Measurements from ENCODE around the gene GAGE12G. TPM values are rescaled to one million over a fixed set of nuclear protein-coding genes. Genes with fewer than 3 reads are reported as not detected.
"Not testable (repeated sequence)": the region's sequence is repeated elsewhere in the genome, so short reads cannot be mapped to it uniquely, and the experiment has no call there.

The GAGE12G gene
- polyA plus RNA-seq: not detected in 2 replicates
- not detected in 2 replicates for polyA minus RNA-seq

- not testable (repeated sequence) for H3K9ac ChIP-seq (ENCODE audit: low read length); H3K4me3 ChIP-seq (ENCODE audit: low read length); H3K9me3 ChIP-seq (ENCODE audit: low read length); H3K4me2 ChIP-seq (ENCODE audit: low read length); H3K36me3 ChIP-seq (ENCODE audit: insufficient read depth, low read length); H4K20me1 ChIP-seq (ENCODE audit: insufficient read depth); H3K27me3 ChIP-seq (ENCODE audit: insufficient read depth, low read depth, low read length); H3K27ac ChIP-seq (ENCODE audit: low read length); H2AFZ ChIP-seq (ENCODE audit: low read depth, low read length); H3F3A ChIP-seq (ENCODE audit: insufficient read depth, low read length, poor library complexity, severe bottlenecking); H3K9me2 ChIP-seq (ENCODE audit: insufficient read depth, low read length); H3K79me2 ChIP-seq (replicated peaks; ENCODE audit: insufficient read depth, low read length)
Observed at GRCh38 chrX:49570100-49570499, at the start of gene GAGE12G. Gene GAGE12G, plus strand, starts transcription at chrX:49570400. Its CDS starts 1,155 bp downstream, at chrX:49571555.

GRCh38 chrX:49531877-49532276 lies 38.3 kb upstream of the GAGE12G start, which contains the start of gene GAGE12C:
Gene GAGE12C, plus strand, starts transcription at chrX:49532177. Its CDS starts 1,155 bp downstream, at chrX:49533332.
- H3K27me3 ChIP-seq (ENCODE audit: insufficient read depth, low read depth, low read length); H3K79me2 ChIP-seq (replicated peaks; ENCODE audit: insufficient read depth, low read length); H3K4me3 ChIP-seq (ENCODE audit: low read length); H3K36me3 ChIP-seq (ENCODE audit: insufficient read depth, low read length); H3K9me3 ChIP-seq (ENCODE audit: low read length); H3F3A ChIP-seq (ENCODE audit: insufficient read depth, low read length, poor library complexity, severe bottlenecking); H3K9me2 ChIP-seq (ENCODE audit: insufficient read depth, low read length); H4K20me1 ChIP-seq (ENCODE audit: insufficient read depth); H3K4me2 ChIP-seq (ENCODE audit: low read length); H3K9ac ChIP-seq (ENCODE audit: low read length); H3K27ac ChIP-seq (ENCODE audit: low read length); H2AFZ ChIP-seq (ENCODE audit: low read depth, low read length): not testable (repeated sequence)

- H3K27ac ChIP-seq (ENCODE audit: low read length); H3F3A ChIP-seq (ENCODE audit: insufficient read depth, low read length, poor library complexity, severe bottlenecking); H3K79me2 ChIP-seq (replicated peaks; ENCODE audit: insufficient read depth, low read length); H3K4me3 ChIP-seq (ENCODE audit: low read length); H4K20me1 ChIP-seq (ENCODE audit: insufficient read depth); H3K36me3 ChIP-seq (ENCODE audit: insufficient read depth, low read length); H3K4me2 ChIP-seq (ENCODE audit: low read length); H3K9me3 ChIP-seq (ENCODE audit: low read length); H3K9ac ChIP-seq (ENCODE audit: low read length); H3K27me3 ChIP-seq (ENCODE audit: insufficient read depth, low read depth, low read length); H3K9me2 ChIP-seq (ENCODE audit: insufficient read depth, low read length); H2AFZ ChIP-seq (ENCODE audit: low read depth, low read length): not testable (repeated sequence)
Observed at GRCh38 chrX:49541433-49541832, 28.8 kb upstream of the GAGE12G start, which contains the start of gene GAGE12D. Gene GAGE12D, plus strand, starts transcription at chrX:49541733. Its CDS starts 1,155 bp downstream, at chrX:49542888.

GRCh38 chrX:49550989-49551388 lies 19.2 kb upstream of the GAGE12G start, which contains the start of gene GAGE12E:
Gene GAGE12E, plus strand, starts transcription at chrX:49551289. Its CDS starts 1,155 bp downstream, at chrX:49552444.
- not testable (repeated sequence) for H3K9me2 ChIP-seq (ENCODE audit: insufficient read depth, low read length); H3K27ac ChIP-seq (ENCODE audit: low read length); H3K36me3 ChIP-seq (ENCODE audit: insufficient read depth, low read length); H3K9ac ChIP-seq (ENCODE audit: low read length); H2AFZ ChIP-seq (ENCODE audit: low read depth, low read length); H3K79me2 ChIP-seq (replicated peaks; ENCODE audit: insufficient read depth, low read length); H4K20me1 ChIP-seq (ENCODE audit: insufficient read depth); H3K27me3 ChIP-seq (ENCODE audit: insufficient read depth, low read depth, low read length); H3K4me2 ChIP-seq (ENCODE audit: low read length); H3K4me3 ChIP-seq (ENCODE audit: low read length); H3K9me3 ChIP-seq (ENCODE audit: low read length); H3F3A ChIP-seq (ENCODE audit: insufficient read depth, low read length, poor library complexity, severe bottlenecking)

GRCh38 chrX:49560542-49560941 lies 9.7 kb upstream of the GAGE12G start, which contains the start of gene GAGE12F:
Gene GAGE12F, plus strand, starts transcription at chrX:49560842. Its CDS starts 1,155 bp downstream, at chrX:49561997.
- H3K4me3 ChIP-seq (ENCODE audit: low read length); H3K27ac ChIP-seq (ENCODE audit: low read length); H3K9me2 ChIP-seq (ENCODE audit: insufficient read depth, low read length); H4K20me1 ChIP-seq (ENCODE audit: insufficient read depth); H3K27me3 ChIP-seq (ENCODE audit: insufficient read depth, low read depth, low read length); H3F3A ChIP-seq (ENCODE audit: insufficient read depth, low read length, poor library complexity, severe bottlenecking); H3K9me3 ChIP-seq (ENCODE audit: low read length); H3K36me3 ChIP-seq (ENCODE audit: insufficient read depth, low read length); H3K9ac ChIP-seq (ENCODE audit: low read length); H2AFZ ChIP-seq (ENCODE audit: low read depth, low read length); H3K4me2 ChIP-seq (ENCODE audit: low read length); H3K79me2 ChIP-seq (replicated peaks; ENCODE audit: insufficient read depth, low read length): not testable (repeated sequence)

- not testable (repeated sequence) for H3F3A ChIP-seq (ENCODE audit: insufficient read depth, low read length, poor library complexity, severe bottlenecking); H3K27me3 ChIP-seq (ENCODE audit: insufficient read depth, low read depth, low read length); H3K79me2 ChIP-seq (replicated peaks; ENCODE audit: insufficient read depth, low read length); H3K9me3 ChIP-seq (ENCODE audit: low read length); H3K9ac ChIP-seq (ENCODE audit: low read length); H3K27ac ChIP-seq (ENCODE audit: low read length); H3K4me2 ChIP-seq (ENCODE audit: low read length); H2AFZ ChIP-seq (ENCODE audit: low read depth, low read length); H3K36me3 ChIP-seq (ENCODE audit: insufficient read depth, low read length); H3K9me2 ChIP-seq (ENCODE audit: insufficient read depth, low read length); H4K20me1 ChIP-seq (ENCODE audit: insufficient read depth); H3K4me3 ChIP-seq (ENCODE audit: low read length)
Observed at GRCh38 chrX:49568728-49569127, 1.5 kb upstream of the GAGE12G start.

- not testable (repeated sequence) for H2AFZ ChIP-seq (ENCODE audit: low read depth, low read length); H3K79me2 ChIP-seq (replicated peaks; ENCODE audit: insufficient read depth, low read length); H3K27ac ChIP-seq (ENCODE audit: low read length); H3K4me3 ChIP-seq (ENCODE audit: low read length); H3K9me3 ChIP-seq (ENCODE audit: low read length); H3K27me3 ChIP-seq (ENCODE audit: insufficient read depth, low read depth, low read length); H3F3A ChIP-seq (ENCODE audit: insufficient read depth, low read length, poor library complexity, severe bottlenecking); H3K9ac ChIP-seq (ENCODE audit: low read length); H3K9me2 ChIP-seq (ENCODE audit: insufficient read depth, low read length); H4K20me1 ChIP-seq (ENCODE audit: insufficient read depth); H3K4me2 ChIP-seq (ENCODE audit: low read length); H3K36me3 ChIP-seq (ENCODE audit: insufficient read depth, low read length)
Observed at GRCh38 chrX:49569152-49569551, 1.0 kb upstream of the GAGE12G start.

- H3K4me2 ChIP-seq (ENCODE audit: low read length); H3K27me3 ChIP-seq (ENCODE audit: insufficient read depth, low read depth, low read length); H3K27ac ChIP-seq (ENCODE audit: low read length); H3K36me3 ChIP-seq (ENCODE audit: insufficient read depth, low read length); H3K9ac ChIP-seq (ENCODE audit: low read length); H3F3A ChIP-seq (ENCODE audit: insufficient read depth, low read length, poor library complexity, severe bottlenecking); H2AFZ ChIP-seq (ENCODE audit: low read depth, low read length); H3K9me2 ChIP-seq (ENCODE audit: insufficient read depth, low read length); H4K20me1 ChIP-seq (ENCODE audit: insufficient read depth); H3K9me3 ChIP-seq (ENCODE audit: low read length); H3K4me3 ChIP-seq (ENCODE audit: low read length); H3K79me2 ChIP-seq (replicated peaks; ENCODE audit: insufficient read depth, low read length): not testable (repeated sequence)
Observed at GRCh38 chrX:49579649-49580048, 9.4 kb downstream of the GAGE12G start, which contains the start of gene GAGE12H. Gene GAGE12H, plus strand, starts transcription at chrX:49579949. Its CDS starts 1,155 bp downstream, at chrX:49581104.

Data from neural cell (in vitro differentiated cells).